GM12878 (cell line): ENCODE results near the gene PPM1A. TPM values are rescaled to one million over a fixed set of nuclear protein-coding genes. Genes with fewer than 3 reads are reported as not detected.

ENCODE experiments used
- ATF2 ChIP-seq: IDR thresholded peaks from 2 replicates; pipeline ENCODE4 v1.6.1; 2012; ENCODE audit warnings: low read length, inconsistent platforms
- ATF7 ChIP-seq: fragments of 450-650 bp; IDR thresholded peaks from 2 replicates; pipeline ENCODE4 v1.6.1; 2016; ENCODE audit warnings: low read depth, mild to moderate bottlenecking
- CREB1 ChIP-seq: IDR thresholded peaks from 2 replicates; pipeline ENCODE4 v1.6.1; 2012; ENCODE audit warnings: low read depth, mild to moderate bottlenecking, inconsistent platforms
- ETV6 ChIP-seq, 2 experiments: fragments of 450-650 bp in 1 of 2; IDR thresholded peaks in 1 of 2; conservative IDR thresholded peaks in 1 of 2; 2 replicates each; pipeline ENCODE4 v1.6.1; 2014; ENCODE audit warnings: antibody characterized with exemption in 1 of 2, borderline replicate concordance in 1 of 2, low read depth in 1 of 2, mild to moderate bottlenecking in 1 of 2, moderate library complexity in 1 of 2
- FOXM1 ChIP-seq: IDR thresholded peaks from 2 replicates; pipeline ENCODE4 v1.6.1; 2012; ENCODE audit warnings: low read depth, mild to moderate bottlenecking, inconsistent platforms, low read length, moderate library complexity
- GATAD2B ChIP-seq: fragments of 450-650 bp; conservative IDR thresholded peaks from 2 replicates; pipeline ENCODE4 v1.6.1; 2017; ENCODE audit warnings: low read depth, mild to moderate bottlenecking, moderate library complexity
- MYB ChIP-seq: fragments of 150-350 bp; IDR thresholded peaks from 2 replicates; pipeline ENCODE4 v1.6.1; 2014; ENCODE audit warnings: mild to moderate bottlenecking, low read depth, low read length, borderline replicate concordance
- PAX5 ChIP-seq: IDR thresholded peaks from 2 replicates; pipeline ENCODE4 v1.6.1; 2011; ENCODE audit warnings: low read depth, low read length, borderline replicate concordance
- PKNOX1 ChIP-seq: fragments of 450-650 bp; IDR thresholded peaks from 2 replicates; pipeline ENCODE4 v1.6.1; 2016; ENCODE audit warnings: mild to moderate bottlenecking
- RAD51 ChIP-seq: fragments of 450-650 bp; IDR thresholded peaks from 2 replicates; pipeline ENCODE4 v1.6.1; 2016; ENCODE audit warnings: moderate library complexity, mild to moderate bottlenecking, inconsistent platforms
- REST ChIP-seq: IDR thresholded peaks from 2 replicates; pipeline ENCODE4 v1.6.1; 2012; ENCODE audit warnings: mild to moderate bottlenecking, low read depth, low read length
- SKIL ChIP-seq: fragments of 450-650 bp; IDR thresholded peaks from 2 replicates; pipeline ENCODE4 v1.6.1; 2017; ENCODE audit warnings: mild to moderate bottlenecking, low read depth, inconsistent platforms; ENCODE audit not compliant: poor library complexity, severe bottlenecking
- SP1 ChIP-seq: IDR thresholded peaks from one replicate; pipeline ENCODE4 v1.6.1; 2011; ENCODE audit warnings: low read depth, low read length
- STAT1 ChIP-seq: fragments of 450-650 bp; conservative IDR thresholded peaks from 2 replicates; pipeline ENCODE4 v1.6.1; 2014; ENCODE audit warnings: antibody characterized with exemption, mild to moderate bottlenecking
- YBX1 ChIP-seq: fragments of 450-650 bp; IDR thresholded peaks from 2 replicates; pipeline ENCODE4 v1.6.1; 2016; ENCODE audit warnings: antibody characterized with exemption
- ZNF24 ChIP-seq: fragments of 450-650 bp; IDR thresholded peaks from 2 replicates; pipeline ENCODE4 v1.6.1; 2017; ENCODE audit warnings: antibody characterized with exemption, mild to moderate bottlenecking
- ZNF592 ChIP-seq: fragments of 450-650 bp; IDR thresholded peaks from 2 replicates; pipeline ENCODE4 v1.6.1; 2017; ENCODE audit warnings: mild to moderate bottlenecking, moderate library complexity
- polyA plus RNA-seq, 11 experiments: library from polyadenylated mRNA; depleted of rRNA in 4 of 11; unstranded in 6 of 11; stranded (reverse) in 5 of 11; fragments of >200 nt; fragmentation: Nextera tagmentation in 4 of 11; fragmentation: Illumina TruSeq in 1 of 11; extraction: Ambion mirVana in 4 of 11; extraction: Trizol in 1 of 11; gene quantifications; 1 replicate in 1 of 11; 2 replicates in 10 of 11; pipeline versions ENCODE4 v1.2.1 to v1.2.3, GENCODE V29; 2011 to 2016; ENCODE audit warnings: inconsistent platforms in 2 of 11, missing spikeins in 2 of 11, low read depth in 1 of 11
- total RNA-seq, 4 experiments: library from RNA; depleted of rRNA in 3 of 4; stranded (reverse); fragments of >200 nt in 3 of 4; fragmentation: Illumina TruSeq in 1 of 4; extraction: Trizol in 1 of 4; gene quantifications; 2 replicates each; pipeline versions ENCODE4 v1.2.1 to v1.2.3, GENCODE V29; 2013 to 2021

The PPM1A gene
- total and polyA plus RNA-seq, 10 of the 15 experiments (the other 5 are each of a cell fraction or from before 2014, with no cell fraction given): 16.8 to 124 (median 47.0) TPM

- TF ChIP-seq REST (no peak), ATF2 (peak; percentile 72), PKNOX1 (peak; percentile 66), ZNF24 (no peak), SP1 (no peak), MYB (no peak), STAT1 (no peak; the same call in 1 of the 2 replicates), ETV6 (conservative IDR thresholded peaks at IDR 0.05 in 1 of 2, IDR thresholded peaks at IDR 0.05 in 1 of 2; ENCODE audit: borderline replicate concordance in 1 of 2, low read depth in 1 of 2) (no peak; a peak in 1 of 4 replicates), ATF7 (peak; percentile 90), SKIL (peak; percentile 43), GATAD2B (peak; percentile 79), YBX1 (0 out of 2 replicates have a peak, but pooled peaks have one; percentile 19), ZNF592 (no peak), PAX5 (no peak), RAD51 (no peak), FOXM1 (peak; percentile 44; the same call in 1 of the 2 replicates), CREB1 (peak; percentile 51; the same call in 1 of the 2 replicates)
These were observed 28.9 kb upstream of the PPM1A start (continued) for GRCh38 chr14:60220084-60220483.
